Measurements from ENCODE around the gene ARHGEF4.

The ARHGEF4 gene

GRCh38 chr2:130915595-130916437, 79.1 kb downstream of the ARHGEF4 start:
- DNase-seq (ENCODE audit: low read depth in 1 of 2, low spot score in 1 of 2) = no peak

GRCh38 chr2:130916438-130916705, 79.7 kb downstream of the ARHGEF4 start:
- DNase-seq (ENCODE audit: low read depth in 1 of 2, low spot score in 1 of 2) = no peak

- DNase-seq (ENCODE audit: low read depth in 1 of 2, low spot score in 1 of 2) = no peak
Measured at GRCh38 chr2:130917006-130917688, 80.4 kb downstream of the ARHGEF4 start.

GRCh38 chr2:130918393-130918792, 81.7 kb downstream of the ARHGEF4 start:
- no peak for DNase-seq (ENCODE audit: low read depth in 1 of 2, low spot score in 1 of 2)

- DNase-seq (ENCODE audit: low read depth in 1 of 2, low spot score in 1 of 2) = peak; percentile 35 to 47
Measured at GRCh38 chr2:130920415-130921163, 83.9 kb downstream of the ARHGEF4 start.

DNA sequence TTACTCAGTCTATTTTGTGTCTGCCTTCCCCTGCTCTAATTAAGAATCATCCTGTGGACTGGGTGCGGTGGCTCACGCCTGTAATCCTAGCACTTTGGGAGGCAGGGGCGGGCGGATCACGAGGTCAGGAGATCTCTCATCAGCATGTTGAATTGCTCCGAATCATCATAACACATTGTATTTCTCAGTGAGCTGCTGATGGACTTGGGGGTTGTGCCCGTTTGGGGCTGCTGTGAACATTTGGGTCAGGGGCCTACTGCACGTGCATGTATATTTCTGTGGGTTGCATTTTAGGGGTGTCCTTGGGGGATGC, 84.4 kb downstream of the ARHGEF4 start:
- DNase-seq (ENCODE audit: low read depth in 1 of 2, low spot score in 1 of 2) = no peak

- no peak for DNase-seq (ENCODE audit: low read depth in 1 of 2, low spot score in 1 of 2)
Measured at GRCh38 chr2:130922417-130922816, 85.7 kb downstream of the ARHGEF4 start.

DNA sequence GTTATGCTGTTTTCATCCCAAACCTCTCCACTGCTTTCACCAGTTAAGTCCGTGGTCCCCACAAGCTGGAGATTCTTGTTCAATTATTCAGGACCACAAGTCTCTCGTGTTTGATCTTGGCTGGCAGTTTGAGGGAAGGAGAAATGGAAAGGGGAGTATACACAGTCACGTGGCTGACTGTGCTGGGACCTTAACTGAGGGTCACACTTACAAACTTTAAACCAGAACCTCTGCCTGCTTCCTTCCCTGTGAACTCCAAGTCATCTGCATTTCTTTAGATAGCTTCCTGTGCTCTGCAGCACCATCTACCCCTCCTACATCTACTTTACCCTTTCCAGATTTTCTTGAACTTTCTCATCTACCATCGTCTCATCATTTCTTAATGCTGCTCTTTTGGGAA, 91.7 kb downstream of the ARHGEF4 start:
- DNase-seq (ENCODE audit: low read depth in 1 of 2, low spot score in 1 of 2) = no peak

GRCh38 chr2:130930740-130931659, 94.3 kb downstream of the ARHGEF4 start:
- DNase-seq (ENCODE audit: low read depth in 1 of 2, low spot score in 1 of 2) = no peak

DNA sequence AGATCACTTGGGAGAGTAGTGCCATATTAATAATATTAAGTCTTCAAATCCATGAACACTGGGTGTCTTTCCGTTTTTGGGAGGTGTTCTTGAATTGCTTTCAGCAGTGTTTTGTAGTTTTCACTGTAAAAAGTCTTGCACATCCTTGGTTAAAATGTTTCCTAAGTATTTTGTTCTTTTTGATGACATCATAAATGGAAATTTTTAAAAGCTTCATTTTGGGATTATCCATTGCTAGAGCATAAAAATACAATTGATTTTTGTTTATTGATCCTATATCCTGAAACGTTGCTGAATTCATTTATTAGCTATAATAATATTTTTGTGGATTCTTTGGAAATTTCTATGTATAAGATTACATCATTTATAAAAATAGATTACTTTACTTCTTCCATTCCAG, 96.8 kb downstream of the ARHGEF4 start:
- DNase-seq (ENCODE audit: low read depth in 1 of 2, low spot score in 1 of 2) = no peak

GRCh38 chr2:130936451-130936850, 99.7 kb downstream of the ARHGEF4 start:
- no peak for DNase-seq (ENCODE audit: low read depth in 1 of 2, low spot score in 1 of 2)

GRCh38 chr2:130947967-130948366, 111.3 kb downstream of the ARHGEF4 start:
- no peak for DNase-seq (ENCODE audit: low read depth in 1 of 2, low spot score in 1 of 2)

DNA sequence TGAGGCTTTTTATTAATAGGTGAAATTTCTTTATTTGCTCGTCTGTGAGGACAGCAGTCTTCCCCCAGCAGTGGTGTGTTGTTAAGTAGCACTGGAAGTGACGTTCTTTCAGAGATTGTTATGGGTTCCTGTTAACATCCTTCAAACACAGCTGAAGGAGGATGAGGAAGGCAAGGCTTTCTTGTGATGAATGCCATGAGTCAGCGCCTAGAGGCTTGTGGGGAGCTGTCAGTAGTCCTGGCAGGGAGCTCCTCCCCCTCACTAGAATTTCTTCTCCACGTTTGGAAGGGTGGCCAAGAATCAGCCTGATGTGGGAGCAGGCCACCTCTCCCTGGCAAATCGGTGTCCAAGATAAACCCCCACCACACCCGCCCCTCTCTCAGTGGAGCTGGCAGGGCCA, 113.2 kb downstream of the ARHGEF4 start:
- DNase-seq (ENCODE audit: low read depth in 1 of 2, low spot score in 1 of 2) = no peak

- DNase-seq (ENCODE audit: low read depth in 1 of 2, low spot score in 1 of 2) = no peak
Measured at GRCh38 chr2:130951018-130951417, 114.3 kb downstream of the ARHGEF4 start.

- no peak for DNase-seq (ENCODE audit: low read depth in 1 of 2, low spot score in 1 of 2)
Measured at GRCh38 chr2:130954873-130955272, 118.2 kb downstream of the ARHGEF4 start.

DNA sequence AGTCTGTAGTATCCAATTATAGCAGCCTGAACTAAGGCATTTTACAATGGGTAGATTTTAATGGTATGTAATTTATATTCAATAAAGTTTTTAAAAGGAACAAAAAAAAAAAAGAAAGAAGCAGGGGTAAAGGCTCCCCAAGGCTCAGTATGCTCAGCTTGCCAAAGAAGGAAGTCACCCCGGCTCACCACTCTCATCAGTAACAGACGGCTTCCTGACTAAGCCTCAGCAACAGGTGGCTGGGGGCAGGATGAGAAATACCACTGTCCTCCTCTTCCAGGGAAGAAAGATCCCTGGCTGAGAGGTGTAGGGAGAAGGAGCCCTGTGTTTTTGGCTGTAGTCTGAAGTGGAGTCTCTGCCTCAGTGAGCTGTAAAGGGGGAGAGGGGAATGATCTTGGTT, 121.2 kb downstream of the ARHGEF4 start:
- DNase-seq (ENCODE audit: low read depth in 1 of 2, low spot score in 1 of 2) = no peak

DNA sequence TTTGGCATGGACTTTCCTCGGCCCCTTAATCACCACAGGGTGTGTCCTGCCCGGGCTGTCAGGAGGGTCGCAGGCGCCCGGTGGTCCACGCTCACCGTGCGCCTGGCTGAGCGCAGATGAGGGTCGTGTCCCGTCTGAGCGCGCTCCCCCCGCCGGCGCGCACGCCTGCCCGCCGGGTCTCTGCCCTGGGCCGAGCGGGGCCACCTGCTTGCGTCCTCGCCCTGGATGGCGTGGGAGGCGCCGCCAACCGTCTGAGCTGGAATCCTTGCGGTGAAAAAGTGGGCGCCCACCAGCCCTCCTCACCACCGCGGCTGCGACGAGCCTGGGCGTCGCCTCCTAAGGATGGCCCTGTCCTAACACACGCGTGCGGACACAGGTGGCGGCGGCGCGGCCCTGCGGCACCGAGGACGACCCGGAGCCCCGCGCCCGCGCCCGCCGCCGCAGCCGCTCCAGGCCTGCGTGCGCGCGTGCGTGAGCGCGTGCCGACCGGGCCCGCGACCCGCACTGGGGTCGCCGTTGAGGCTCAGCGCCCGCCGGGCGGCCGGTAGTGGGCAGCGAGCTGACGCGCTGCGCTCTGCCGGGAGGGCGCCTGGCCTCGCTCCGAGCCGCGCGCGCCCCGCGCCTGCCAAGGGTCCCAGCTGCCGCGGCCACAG, 126.6 kb downstream of the ARHGEF4 start:
- DNase-seq (ENCODE audit: low read depth in 1 of 2, low spot score in 1 of 2) = no peak

DNA sequence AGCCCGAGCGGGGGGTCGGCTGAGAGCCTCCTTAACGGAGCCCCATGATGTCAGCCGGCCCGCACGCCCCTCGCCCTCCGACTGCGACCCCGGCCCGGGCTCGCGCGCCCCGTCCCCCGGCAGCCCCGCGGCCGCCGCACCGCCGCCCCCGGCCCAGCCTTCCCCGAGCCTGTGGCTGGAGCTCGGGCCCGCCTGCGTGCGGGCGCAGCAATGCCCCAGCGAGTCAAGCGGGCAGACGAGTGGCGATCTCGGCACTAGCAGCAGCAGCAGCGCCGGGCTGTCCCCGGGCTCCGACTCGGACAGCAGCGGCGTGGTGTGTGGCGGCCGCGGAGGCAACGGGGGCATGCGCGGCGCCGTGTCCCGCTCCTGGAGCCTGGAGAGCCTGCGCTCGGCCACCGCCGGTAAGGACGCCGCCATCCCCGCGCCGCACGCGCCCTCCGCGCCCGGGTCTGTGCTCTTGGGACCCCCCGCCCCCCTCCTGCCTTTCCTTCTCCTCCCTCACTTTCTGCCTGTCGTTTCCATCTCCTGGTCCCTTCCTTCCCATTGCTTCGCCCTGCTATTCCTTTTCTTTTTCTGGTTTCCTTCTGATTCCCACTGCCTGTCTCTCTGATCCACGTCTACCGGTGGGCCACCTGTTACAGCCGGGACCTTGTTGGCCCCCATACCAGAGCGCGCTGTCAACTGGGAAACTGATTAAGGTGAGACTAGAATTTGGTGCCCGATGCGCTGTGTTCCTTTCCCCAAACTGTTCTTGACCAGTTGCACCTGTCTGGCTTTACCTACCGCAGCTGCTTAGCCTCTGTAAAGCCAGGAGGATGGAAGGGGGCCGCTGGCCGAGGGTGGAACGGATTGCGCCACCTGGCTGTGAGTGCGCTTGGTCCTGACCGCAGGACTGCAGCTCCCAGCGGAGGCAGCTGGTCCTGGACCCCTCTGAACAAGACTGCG, 127.4 kb downstream of the ARHGEF4 start:
- no peak for DNase-seq (ENCODE audit: low read depth in 1 of 2, low spot score in 1 of 2)

- DNase-seq (ENCODE audit: low read depth in 1 of 2, low spot score in 1 of 2) = no peak
Measured at GRCh38 chr2:130964931-130965330, 128.2 kb downstream of the ARHGEF4 start.

Data from activated CD4-positive, alpha-beta T cell treated with anti-CD3 and anti-CD28 coated beads, Interleukin-2, amount 50 U/mL, for 24 hours (primary cell).